PFSK-1 (cell line): Measurements from ENCODE around the gene IMP4.

ENCODE experiments used
- POLR2AphosphoS5 ChIP-seq: IDR thresholded peaks from 2 replicates; pipeline ENCODE4 v1.6.1; 2012; ENCODE audit warnings: low read depth, mild to moderate bottlenecking, control low read depth, low read length, moderate library complexity
- REST ChIP-seq, 2 experiments: IDR thresholded peaks; 2 replicates each; pipeline versions ENCODE4 v1.6.1 to v1.8.0; 2011 to 2012; ENCODE audit warnings: low read depth in 2 of 2, low read length in 2 of 2, control low read depth in 1 of 2, inconsistent platforms in 1 of 2, mild to moderate bottlenecking in 1 of 2, moderate library complexity in 1 of 2; ENCODE audit not compliant: insufficient read depth in 1 of 2
- TAF1 ChIP-seq: IDR thresholded peaks from 2 replicates; pipeline ENCODE4 v1.6.1; 2012; ENCODE audit warnings: low read length, control low read depth, borderline replicate concordance; ENCODE audit not compliant: insufficient read depth

GRCh38 chr2:130338793-130339345, 3.8 kb upstream of the IMP4 start:
- no peak for TF ChIP-seq POLR2AphosphoS5
- no peak for TF ChIP-seq TAF1
- TF ChIP-seq REST (IDR thresholded peaks at IDR 0.05; ENCODE audit: insufficient read depth in 1 of 2, low read depth in 2 of 2, low read length in 2 of 2): no peak
